ES-I3 (cell line): ENCODE data around the gene BTBD7.
"Not testable (repeated sequence)": the region's sequence is repeated elsewhere in the genome, so short reads cannot be mapped to it uniquely, and the experiment has no call there.

ENCODE experiments used
- H3K36me3 ChIP-seq: 2 replicates; pipeline ENCODE4 v1.6.1; 2013; ENCODE audit warnings: mild to moderate bottlenecking, low read length, control low read depth, moderate library complexity; ENCODE audit not compliant: insufficient read depth
- H3K4me1 ChIP-seq: 2 replicates; pipeline ENCODE4 v1.6.1; 2013; ENCODE audit warnings: mild to moderate bottlenecking, control low read depth, low read length; ENCODE audit not compliant: insufficient read depth
- H3K9ac ChIP-seq: 2 replicates; pipeline ENCODE4 v1.6.1; 2013; ENCODE audit warnings: low read depth, mild to moderate bottlenecking, low read length, moderate library complexity
- H3K9me3 ChIP-seq: 2 replicates; pipeline ENCODE4 v1.6.1; 2013; ENCODE audit warnings: mild to moderate bottlenecking, low read length, moderate library complexity; ENCODE audit not compliant: control insufficient read depth, insufficient read depth

The BTBD7 gene

DNA sequence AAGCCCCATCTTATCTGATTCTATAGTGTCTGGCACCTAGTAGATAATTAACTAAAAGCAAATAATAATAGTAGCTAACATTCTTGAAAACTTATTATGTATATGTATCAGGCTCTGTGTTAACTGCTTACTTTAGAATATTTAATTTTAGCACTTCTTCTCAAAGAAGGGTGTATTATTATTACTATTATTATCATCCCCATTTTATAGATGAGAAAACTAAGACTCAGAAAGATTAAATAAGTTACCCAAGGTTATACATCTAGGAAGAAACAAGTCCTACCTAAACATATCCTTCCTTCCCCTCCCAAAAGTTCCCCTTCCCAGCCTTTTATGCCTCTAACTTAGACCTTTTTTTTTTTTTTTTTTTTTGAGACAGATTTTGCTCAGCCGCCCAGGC is 64.4 kb downstream of the BTBD7 start:
- Histone ChIP-seq H3K9me3 (no peaks in the 10 kb centered on the region), H3K36me3 (no peaks in the 10 kb centered on the region; the same call in 1 of the 2 replicates), H3K9ac (no peak overlapping the region), H3K4me1 (no peaks in the 10 kb centered on the region; the same call in 1 of the 2 replicates)

GRCh38 chr14:93267149-93267711 is 65.6 kb downstream of the BTBD7 start:
- Histone ChIP-seq H3K4me1 (no peaks in the 10 kb centered on the region; the same call in 1 of the 2 replicates), H3K9ac (no peak overlapping the region), H3K9me3 (no peaks in the 10 kb centered on the region), H3K36me3 (no peaks in the 10 kb centered on the region; the same call in 1 of the 2 replicates)

- no peaks in the 10 kb centered on the region for H3K9me3 ChIP-seq
- no peaks in the 10 kb centered on the region; the same call in 1 of the 2 replicates for H3K36me3 ChIP-seq
- no peak overlapping the region for H3K9ac ChIP-seq
- no peaks in the 10 kb centered on the region for H3K4me1 ChIP-seq
Measured at GRCh38 chr14:93266127-93266526, 66.7 kb downstream of the BTBD7 start.

DNA sequence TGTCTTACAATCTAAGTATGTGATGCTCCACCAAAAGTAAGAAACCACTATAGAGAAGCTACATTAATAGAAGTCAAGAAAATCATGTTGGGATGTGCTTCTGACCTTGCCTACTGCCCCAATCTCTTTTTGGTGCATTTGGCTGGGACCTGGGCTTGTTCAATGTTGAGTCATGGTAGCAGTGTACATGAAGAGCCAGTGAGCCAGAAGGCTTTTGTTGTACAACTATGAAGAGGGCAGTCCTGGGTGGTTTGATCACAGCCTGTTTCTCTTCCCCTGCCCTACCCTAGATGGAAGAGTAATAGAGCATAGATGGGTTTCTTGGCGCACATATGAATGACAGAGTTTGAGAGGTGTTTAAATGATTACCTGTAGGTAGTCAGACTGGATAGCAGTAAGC is 69.4 kb downstream of the BTBD7 start:
- H3K9ac ChIP-seq = no peak overlapping the region
- no peaks in the 10 kb centered on the region for H3K9me3 ChIP-seq
- no peaks in the 10 kb centered on the region; the same call in 1 of the 2 replicates for H3K36me3 ChIP-seq
- H3K4me1 ChIP-seq = no peaks in the 10 kb centered on the region

DNA sequence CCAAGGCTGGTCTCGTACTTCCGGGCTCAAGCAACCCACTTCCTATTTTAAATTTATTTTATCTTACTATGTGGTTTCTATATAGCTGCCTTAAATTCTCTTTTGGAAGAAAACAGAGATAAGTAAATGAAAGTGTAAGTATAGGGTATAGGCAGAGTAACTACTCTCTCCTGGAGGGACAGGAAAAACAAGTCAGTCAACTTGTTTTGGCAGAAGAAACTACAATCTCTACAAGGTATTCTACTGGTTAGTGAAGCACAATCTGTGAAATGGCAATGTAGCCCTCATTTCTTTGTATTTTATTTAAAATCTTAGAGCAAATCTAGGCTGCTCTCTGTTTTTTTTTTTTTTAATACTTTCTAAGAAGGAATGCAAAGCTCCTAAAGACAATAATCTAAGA is 70.4 kb downstream of the BTBD7 start:
- no peaks in the 10 kb centered on the region; the same call in 1 of the 2 replicates for H3K36me3 ChIP-seq
- H3K4me1 ChIP-seq = no peaks in the 10 kb centered on the region

GRCh38 chr14:93249128-93249831 is 83.6 kb downstream of the BTBD7 start:
- Histone ChIP-seq H3K4me1 (no peaks in the 10 kb centered on the region), H3K9me3 (no peaks in the 10 kb centered on the region), H3K9ac (no peak overlapping the region), H3K36me3 (no peaks in the 10 kb centered on the region; the same call in 1 of the 2 replicates)

More for the DNA sequence above, 70.4 kb downstream of the BTBD7 start:
- Histone ChIP-seq H3K9ac (no peak overlapping the region), H3K9me3 (no peaks in the 10 kb centered on the region)

DNA sequence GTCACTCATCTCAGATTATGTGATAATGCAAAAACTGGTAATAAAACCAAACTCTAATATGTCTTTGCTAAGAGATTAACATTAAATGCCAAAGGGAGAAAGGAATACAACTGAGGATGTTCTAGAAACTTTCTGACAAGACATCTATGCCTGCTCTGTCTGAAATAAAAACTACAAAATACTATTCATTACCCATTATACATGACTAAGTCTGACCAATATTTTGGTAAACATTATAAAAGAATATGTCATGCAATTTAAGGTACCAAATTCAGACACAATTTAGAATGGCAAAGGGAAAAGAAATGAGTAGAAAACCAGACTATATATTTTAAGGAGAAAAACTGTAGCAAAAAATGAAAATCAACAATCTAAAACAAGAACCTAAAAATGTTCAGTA is 86.3 kb downstream of the BTBD7 start:
- Histone ChIP-seq H3K9ac (no peak overlapping the region), H3K4me1 (no peaks in the 10 kb centered on the region), H3K9me3 (no peaks in the 10 kb centered on the region), H3K36me3 (no peaks in the 10 kb centered on the region; the same call in 1 of the 2 replicates)

DNA sequence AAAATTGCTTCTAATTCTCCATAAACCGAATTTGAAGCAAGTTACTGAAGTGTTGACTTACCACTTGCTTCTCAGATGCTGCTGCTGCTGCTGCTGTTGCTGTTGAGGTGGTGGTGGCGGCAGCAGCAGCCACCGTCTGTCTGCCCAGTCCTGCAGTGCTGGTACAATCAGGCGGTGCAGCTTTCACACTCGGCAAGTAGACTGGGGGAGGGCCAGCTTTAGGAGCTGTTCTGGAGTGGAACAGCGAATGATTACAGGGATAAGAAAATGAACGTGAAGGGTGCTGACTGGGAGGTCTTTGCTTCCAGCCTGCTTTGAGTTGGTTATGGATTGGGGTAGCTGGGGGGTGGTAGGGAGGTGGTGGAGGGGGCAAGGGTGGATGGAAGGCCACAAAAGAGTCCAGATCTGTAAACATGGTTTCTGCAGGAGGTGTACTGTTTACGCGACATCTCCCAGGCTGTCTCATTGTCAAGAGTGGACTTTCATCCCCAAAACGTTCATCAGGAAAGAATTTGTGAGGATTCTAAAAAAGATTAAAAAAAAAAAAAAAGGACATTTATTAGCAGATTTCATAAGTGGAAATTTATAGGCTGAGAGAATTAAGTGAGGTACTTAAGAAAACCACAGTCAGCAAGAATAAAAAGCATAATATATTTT is 86.9 kb downstream of the BTBD7 start:
- no peaks in the 10 kb centered on the region for H3K4me1 ChIP-seq
- no peaks in the 10 kb centered on the region for H3K9me3 ChIP-seq
- H3K36me3 ChIP-seq = no peaks in the 10 kb centered on the region; the same call in 1 of the 2 replicates
- no peak overlapping the region for H3K9ac ChIP-seq

DNA sequence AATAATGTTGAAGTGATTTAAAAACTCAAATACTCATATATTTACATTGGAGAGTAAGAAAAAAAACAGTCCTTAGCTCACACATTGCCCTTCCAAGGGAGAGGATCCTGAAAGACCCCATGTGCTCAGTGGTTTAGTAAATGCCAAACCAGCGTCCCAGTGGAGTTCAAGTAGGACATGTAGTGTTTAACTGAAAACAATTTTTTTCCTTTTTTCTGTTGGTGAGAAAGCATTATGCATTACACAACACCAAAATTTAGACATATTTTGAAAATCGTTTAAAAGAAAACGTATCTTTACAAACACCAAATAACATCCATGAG is 92.2 kb downstream of the BTBD7 start:
- H3K9ac ChIP-seq = no peak overlapping the region
- H3K36me3 ChIP-seq = no peaks in the 10 kb centered on the region; the same call in 1 of the 2 replicates
- H3K9me3 ChIP-seq = no peaks in the 10 kb centered on the region
- peaks cover 4% of the 10 kb centered on the region; the same call in 1 of the 2 replicates for H3K4me1 ChIP-seq

DNA sequence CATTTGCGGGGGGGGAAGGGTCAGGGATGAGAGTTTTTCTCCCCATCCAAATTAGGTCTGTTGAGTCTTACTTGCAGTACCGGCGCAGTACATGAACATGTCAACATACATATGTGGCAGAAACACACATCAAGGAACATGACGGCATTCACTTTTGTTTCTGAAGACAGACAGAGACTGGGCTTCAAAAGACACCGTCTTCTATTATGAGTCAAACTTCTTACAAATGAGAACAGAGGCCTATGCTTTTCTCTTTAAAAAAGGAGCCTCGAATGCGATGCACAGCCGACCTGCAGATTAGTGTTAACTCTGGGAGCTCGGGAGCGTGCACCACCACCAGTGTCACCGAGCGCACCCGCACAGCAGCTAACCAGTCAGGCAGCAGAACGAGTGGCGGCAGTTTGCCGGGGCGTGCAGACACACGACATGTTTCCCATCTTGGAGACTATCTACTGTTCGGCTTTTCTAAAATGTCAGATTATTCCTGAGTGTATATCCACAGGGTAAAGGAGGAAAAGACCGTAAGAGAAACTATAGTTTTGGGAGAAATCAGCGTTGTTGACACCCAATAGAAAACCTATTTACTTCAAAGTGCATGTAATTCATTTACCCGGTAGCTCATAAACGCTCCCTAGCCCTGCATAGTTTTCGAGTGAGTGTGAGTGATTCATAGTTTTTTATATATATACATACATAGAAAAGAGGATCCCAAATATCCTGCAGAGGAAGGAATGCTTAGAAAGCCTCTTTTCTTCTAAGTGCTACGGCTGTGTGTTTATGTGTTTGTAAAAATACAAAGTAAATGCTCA is 92.8 kb downstream of the BTBD7 start:
- H3K9ac ChIP-seq = no peak overlapping the region
- H3K4me1 ChIP-seq = peaks cover 4% of the 10 kb centered on the region; the same call in 1 of the 2 replicates
- H3K36me3 ChIP-seq = no peaks in the 10 kb centered on the region; the same call in 1 of the 2 replicates
- no peaks in the 10 kb centered on the region for H3K9me3 ChIP-seq

DNA sequence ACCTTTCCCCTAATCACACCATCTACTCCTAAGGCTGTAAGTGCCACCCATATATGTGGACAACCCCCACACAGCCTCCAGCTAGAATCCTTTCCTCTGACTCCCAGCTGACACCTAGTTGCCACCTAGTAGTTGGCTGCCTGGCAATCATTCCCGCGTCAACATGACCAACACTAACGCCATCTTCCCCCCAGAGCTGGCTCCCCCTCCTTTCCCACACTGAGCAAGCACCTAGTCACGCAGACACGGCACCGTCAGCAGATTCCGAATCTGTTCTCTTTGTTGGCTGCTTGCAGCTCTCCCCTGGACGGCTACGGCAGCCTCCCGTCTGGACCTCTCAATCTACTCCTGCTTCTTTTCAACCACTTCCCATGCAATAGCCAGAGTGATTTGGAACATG is 98.0 kb downstream of the BTBD7 start:
- H3K9me3 ChIP-seq = no peaks in the 10 kb centered on the region
- no peaks in the 10 kb centered on the region for H3K36me3 ChIP-seq
- H3K4me1 ChIP-seq = no peaks in the 10 kb centered on the region
- H3K9ac ChIP-seq = no peak overlapping the region

- not testable (repeated sequence) for H3K36me3 ChIP-seq
Measured at GRCh38 chr14:93233078-93233477, 99.8 kb downstream of the BTBD7 start.

DNA sequence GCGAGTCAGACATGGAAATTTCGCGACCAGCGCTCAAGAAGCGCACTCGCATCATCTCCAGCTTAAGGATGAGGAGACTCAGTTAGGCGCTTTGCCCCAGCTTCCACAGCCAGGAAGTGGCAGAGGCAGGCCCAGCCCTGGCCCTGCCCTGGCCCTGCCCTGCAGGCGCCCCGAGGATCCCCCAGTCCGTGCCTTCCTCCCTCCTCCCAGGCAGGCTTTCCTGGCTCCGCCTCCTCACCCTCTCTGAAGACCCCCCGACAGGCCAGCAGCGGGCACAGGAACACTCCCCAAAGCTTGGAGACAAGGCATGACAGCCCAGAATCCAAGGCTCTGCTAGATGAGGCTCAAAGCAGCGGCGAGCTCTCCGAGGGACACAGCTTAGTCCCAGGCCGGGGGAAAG is 100.7 kb downstream of the BTBD7 start:
- H3K36me3 ChIP-seq = peaks cover 7% of the 10 kb centered on the region
- H3K9ac ChIP-seq = no peak overlapping the region
- H3K4me1 ChIP-seq = no peaks in the 10 kb centered on the region
- no peaks in the 10 kb centered on the region for H3K9me3 ChIP-seq

More at GRCh38 chr14:93233078-93233477, 99.8 kb downstream of the BTBD7 start:
- not testable (repeated sequence) for H3K4me1 ChIP-seq, H3K9me3 ChIP-seq, H3K9ac ChIP-seq
